ENCODE measurements around the gene ZDBF2.

GRCh38 chr2:206282746-206283145 is 8.3 kb downstream of the ZDBF2 start:
- TF ChIP-seq ZNF354C (tag by site-specific recombination; IDR thresholded peaks at IDR 0.05; ENCODE audit: borderline replicate concordance, low read depth) (no peak), ZNF121 (tag by site-specific recombination; IDR thresholded peaks at IDR 0.05) (no peak), ZNF521 (tag by site-specific recombination; IDR thresholded peaks at IDR 0.05) (no peak), ZNF335 (tag by site-specific recombination; conservative IDR thresholded peaks at IDR 0.05) (no peak), ZNF133 (tag by site-specific recombination; IDR thresholded peaks at IDR 0.05) (no peak), ZNF426 (tag by site-specific recombination; IDR thresholded peaks at IDR 0.05) (no peak), ZNF792 (tag by site-specific recombination; IDR thresholded peaks at IDR 0.05) (no peak), KLF9 (tag by site-specific recombination; IDR thresholded peaks at IDR 0.05; ENCODE audit: low read depth) (no peak)
- TF ChIP-seq, protein P1, sequence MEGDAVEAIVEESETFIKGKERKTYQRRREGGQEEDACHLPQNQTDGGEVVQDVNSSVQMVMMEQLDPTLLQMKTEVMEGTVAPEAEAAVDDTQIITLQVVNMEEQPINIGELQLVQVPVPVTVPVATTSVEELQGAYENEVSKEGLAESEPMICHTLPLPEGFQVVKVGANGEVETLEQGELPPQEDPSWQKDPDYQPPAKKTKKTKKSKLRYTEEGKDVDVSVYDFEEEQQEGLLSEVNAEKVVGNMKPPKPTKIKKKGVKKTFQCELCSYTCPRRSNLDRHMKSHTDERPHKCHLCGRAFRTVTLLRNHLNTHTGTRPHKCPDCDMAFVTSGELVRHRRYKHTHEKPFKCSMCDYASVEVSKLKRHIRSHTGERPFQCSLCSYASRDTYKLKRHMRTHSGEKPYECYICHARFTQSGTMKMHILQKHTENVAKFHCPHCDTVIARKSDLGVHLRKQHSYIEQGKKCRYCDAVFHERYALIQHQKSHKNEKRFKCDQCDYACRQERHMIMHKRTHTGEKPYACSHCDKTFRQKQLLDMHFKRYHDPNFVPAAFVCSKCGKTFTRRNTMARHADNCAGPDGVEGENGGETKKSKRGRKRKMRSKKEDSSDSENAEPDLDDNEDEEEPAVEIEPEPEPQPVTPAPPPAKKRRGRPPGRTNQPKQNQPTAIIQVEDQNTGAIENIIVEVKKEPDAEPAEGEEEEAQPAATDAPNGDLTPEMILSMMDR (tag by site-specific recombination; IDR thresholded peaks at IDR 0.05): no peak
- TF ChIP-seq, protein P2, sequence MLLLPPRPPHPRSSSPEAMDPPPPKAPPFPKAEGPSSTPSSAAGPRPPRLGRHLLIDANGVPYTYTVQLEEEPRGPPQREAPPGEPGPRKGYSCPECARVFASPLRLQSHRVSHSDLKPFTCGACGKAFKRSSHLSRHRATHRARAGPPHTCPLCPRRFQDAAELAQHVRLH (tag by site-specific recombination; IDR thresholded peaks at IDR 0.05): no peak
